NCI-H345 (cell line): Measurements from ENCODE around the gene PLA2G3.

Experiments used
- DNase-seq: peaks from one replicate; lab custom pipeline; 2025; lab: John Stamatoyannopoulos, UW

Gene PLA2G3

GRCh38 chr22:31148488-31148887 lies 8.2 kb upstream of the PLA2G3 start:
- no peak for DNase-seq

- no peak for DNase-seq
These were observed 3.9 kb upstream of the PLA2G3 start for GRCh38 chr22:31144223-31144622.

GRCh38 chr22:31143537-31143936 lies 3.2 kb upstream of the PLA2G3 start:
- DNase-seq, result no peak

- no peak for DNase-seq
These were observed 2.7 kb upstream of the PLA2G3 start for GRCh38 chr22:31143038-31143437.

GRCh38 chr22:31142285-31142684 lies 2.0 kb upstream of the PLA2G3 start:
- DNase-seq, result no peak

GRCh38 chr22:31141551-31141950 lies 1.2 kb upstream of the PLA2G3 start:
- no peak for DNase-seq

GRCh38 chr22:31140746-31141145 lies 438 bp upstream of the PLA2G3 start:
- no peak for DNase-seq

GRCh38 chr22:31139066-31139465 lies 1.2 kb downstream of the PLA2G3 start:
- DNase-seq, result no peak

GRCh38 chr22:31138126-31138525 lies 2.2 kb downstream of the PLA2G3 start:
- DNase-seq, result no peak

GRCh38 chr22:31137721-31138120 lies 2.6 kb downstream of the PLA2G3 start:
- no peak for DNase-seq

- no peak for DNase-seq
These were observed 3.6 kb downstream of the PLA2G3 start for GRCh38 chr22:31136711-31137110.

- no peak for DNase-seq
These were observed 4.2 kb downstream of the PLA2G3 start for GRCh38 chr22:31136155-31136554.

- DNase-seq, result no peak
These were observed 4.6 kb downstream of the PLA2G3 start for GRCh38 chr22:31135706-31136105.

GRCh38 chr22:31134688-31135087 lies 5.6 kb downstream of the PLA2G3 start:
- DNase-seq, result no peak

GRCh38 chr22:31133911-31134310 lies 6.4 kb downstream of the PLA2G3 start:
- no peak for DNase-seq

- no peak for DNase-seq
These were observed 9.4 kb downstream of the PLA2G3 start for GRCh38 chr22:31130873-31131272.

- DNase-seq, result no peak
These were observed 12.2 kb downstream of the PLA2G3 start for GRCh38 chr22:31128156-31128555.

GRCh38 chr22:31127181-31127772 lies 13.0 kb downstream of the PLA2G3 start:
- no peak for DNase-seq

GRCh38 chr22:31126869-31127175 lies 13.5 kb downstream of the PLA2G3 start:
- no peak for DNase-seq

- no peak for DNase-seq
These were observed 14.0 kb downstream of the PLA2G3 start for GRCh38 chr22:31126128-31126868.

GRCh38 chr22:31125521-31126117 lies 14.7 kb downstream of the PLA2G3 start:
- DNase-seq, result no peak

- no peak for DNase-seq
These were observed 15.4 kb downstream of the PLA2G3 start for GRCh38 chr22:31124811-31125465.

GRCh38 chr22:31124290-31124689 lies 16.0 kb downstream of the PLA2G3 start:
- no peak for DNase-seq
